Memory B cell (primary cell): ENCODE measurements around the gene CETN1.

Experiments
- ATAC-seq: fragments of 150-1000 bp; cut with Tn5 transposase; 2 replicates; pipeline ENCODE4 v1.10.0; 2021; ENCODE audit warnings: low read depth, mild to moderate bottlenecking, moderate library complexity
- DNase-seq, 2 donors: peaks; one replicate each; pipeline ENCODE4 v3.0.0; 2022; ENCODE audit warnings: low spot score in 2 of 2
- H3K27ac Mint-ChIP-seq: one replicate; pipeline ENCODE4 v1.8.0; 2022; ENCODE audit warnings: mild to moderate bottlenecking, moderate library complexity, mixed read lengths
- H3K27me3 Mint-ChIP-seq: one replicate; pipeline ENCODE4 v1.8.0; 2022; ENCODE audit warnings: mixed read lengths
- H3K36me3 Mint-ChIP-seq: one replicate; pipeline ENCODE4 v1.8.0; 2022; ENCODE audit warnings: mild to moderate bottlenecking, mixed read lengths
- H3K4me1 Mint-ChIP-seq: one replicate; pipeline ENCODE4 v1.8.0; 2022; ENCODE audit warnings: mixed read lengths
- H3K4me3 Mint-ChIP-seq: one replicate; pipeline ENCODE4 v1.8.0; 2022; ENCODE audit warnings: mild to moderate bottlenecking, moderate library complexity, mixed read lengths
- H3K9me3 Mint-ChIP-seq: one replicate; pipeline ENCODE4 v1.8.0; 2022; ENCODE audit warnings: mixed read lengths

Gene CETN1

DNA sequence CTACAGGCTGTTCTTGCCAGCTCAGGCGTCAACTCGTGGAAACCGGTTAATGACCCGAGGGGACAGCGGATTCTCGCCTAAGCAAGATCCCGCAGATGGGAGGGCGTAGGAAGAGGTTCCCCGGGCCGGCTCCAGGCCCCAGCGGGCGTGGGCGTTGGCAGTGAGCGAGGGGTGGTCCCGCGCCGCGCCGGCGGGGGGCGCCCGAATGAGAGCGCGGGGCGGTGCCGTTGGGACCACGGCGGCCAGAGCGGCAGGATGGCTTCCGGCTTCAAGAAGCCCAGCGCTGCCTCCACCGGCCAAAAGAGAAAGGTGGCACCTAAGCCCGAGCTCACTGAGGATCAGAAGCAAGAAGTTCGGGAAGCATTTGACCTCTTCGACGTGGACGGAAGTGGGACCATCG lies at the start of gene CETN1:
CETN1 (plus strand) TSS at position 227 of the 400 bp plus-strand sequence; CDS start at position 256, 29 bp downstream.
- DNase-seq (no peak), ATAC-seq (no peak)
- H3K36me3 Mint-ChIP-seq, result peaks cover 1% of the 10 kb centered on the region
- H3K4me1 Mint-ChIP-seq, result no peaks in the 10 kb centered on the region
- H3K27ac Mint-ChIP-seq, result no peak within 1 kb of the TSS
- peaks cover 4% of the 10 kb centered on the region for H3K9me3 Mint-ChIP-seq
- peaks cover 5% of the 10 kb centered on the region for H3K27me3 Mint-ChIP-seq
- H3K4me3 Mint-ChIP-seq, result no peak within 1 kb of the TSS

DNA sequence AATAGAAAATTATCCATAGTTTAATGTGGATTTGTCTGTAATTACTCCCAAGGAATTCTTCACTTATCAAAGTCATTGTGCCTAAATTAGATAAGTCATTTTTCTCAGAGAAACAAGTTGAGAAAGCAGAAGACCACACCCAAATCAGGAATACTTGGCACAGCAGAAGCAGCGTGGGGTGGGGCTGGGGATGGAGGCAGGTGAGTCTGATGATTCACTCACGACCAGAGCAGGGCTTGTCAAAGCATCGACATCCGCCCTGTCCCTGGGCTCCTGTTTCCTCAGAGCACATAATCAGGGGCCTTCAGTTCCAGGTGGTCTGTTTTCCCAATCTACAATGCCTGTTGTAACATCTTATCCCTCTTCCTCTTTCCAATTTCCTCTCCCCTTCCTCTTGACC lies 48.2 kb upstream of the CETN1 start:
- ATAC-seq, result no peak
- no peaks in the 10 kb centered on the region for H3K9me3 Mint-ChIP-seq
- DNase-seq, result no peak
- no peak overlapping the region for H3K27ac Mint-ChIP-seq
- no peak overlapping the region for H3K4me3 Mint-ChIP-seq
- H3K36me3 Mint-ChIP-seq, result no peaks in the 10 kb centered on the region
- no peaks in the 10 kb centered on the region for H3K4me1 Mint-ChIP-seq
- H3K27me3 Mint-ChIP-seq, result peaks cover 3% of the 10 kb centered on the region

DNA sequence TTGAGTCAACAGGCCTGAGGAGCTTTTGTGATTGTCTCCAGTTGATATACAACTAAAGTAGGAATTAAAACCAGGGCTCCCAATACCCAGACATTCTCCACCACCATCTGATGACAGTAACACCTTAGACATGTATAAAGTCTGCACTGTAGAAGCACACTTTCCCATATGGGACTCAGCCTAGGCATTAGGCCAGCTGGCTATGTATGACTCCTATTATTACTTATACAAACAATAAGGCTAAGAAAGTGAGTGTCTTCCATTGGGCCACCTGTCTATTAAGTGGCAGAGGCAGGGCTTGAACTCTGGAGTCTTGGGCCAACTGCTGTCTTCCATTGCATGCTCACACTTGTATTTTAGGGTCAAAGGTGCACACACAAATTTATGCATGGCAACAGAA lies 47.5 kb upstream of the CETN1 start:
- Mint-ChIP-seq H3K4me3 (no peak overlapping the region), H3K27me3 (peaks cover 3% of the 10 kb centered on the region), H3K36me3 (no peaks in the 10 kb centered on the region), H3K9me3 (no peaks in the 10 kb centered on the region), H3K27ac (no peak overlapping the region), H3K4me1 (no peaks in the 10 kb centered on the region)
- DNase-seq (no peak), ATAC-seq (no peak)

DNA sequence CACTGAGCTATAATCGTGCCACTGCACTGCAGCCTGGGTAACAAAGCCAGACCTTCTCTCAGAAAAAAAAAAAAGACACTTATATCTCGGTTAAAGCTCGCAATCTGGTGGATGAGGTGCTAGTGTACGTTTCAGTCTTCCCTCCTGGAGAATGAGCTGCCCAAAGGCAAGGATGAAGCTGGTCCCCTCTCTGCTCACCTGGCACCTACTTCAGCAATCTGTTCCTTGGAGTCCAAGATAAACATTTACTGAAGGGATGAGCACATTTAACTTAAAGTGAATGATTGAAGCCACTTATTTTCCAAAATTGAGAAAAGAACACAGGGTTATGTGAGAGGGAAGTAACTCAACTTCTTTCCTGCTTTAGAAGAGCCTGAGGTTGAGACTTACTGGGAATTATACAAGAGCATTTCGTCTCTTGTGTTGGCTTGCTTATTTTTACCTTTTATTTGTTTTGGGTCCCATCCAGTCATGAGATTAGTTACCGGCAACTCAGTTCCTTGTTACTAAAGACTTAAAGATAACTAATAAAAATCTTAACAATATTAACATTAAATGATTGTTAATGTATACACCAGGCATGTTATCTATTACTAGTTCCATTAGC lies 46.1 kb upstream of the CETN1 start:
- H3K4me1 Mint-ChIP-seq, result no peaks in the 10 kb centered on the region
- no peak for DNase-seq
- no peak overlapping the region for H3K4me3 Mint-ChIP-seq
- no peak overlapping the region for H3K27ac Mint-ChIP-seq
- peaks cover 3% of the 10 kb centered on the region for H3K27me3 Mint-ChIP-seq
- H3K36me3 Mint-ChIP-seq, result no peaks in the 10 kb centered on the region
- no peak for ATAC-seq
- no peaks in the 10 kb centered on the region for H3K9me3 Mint-ChIP-seq

DNA sequence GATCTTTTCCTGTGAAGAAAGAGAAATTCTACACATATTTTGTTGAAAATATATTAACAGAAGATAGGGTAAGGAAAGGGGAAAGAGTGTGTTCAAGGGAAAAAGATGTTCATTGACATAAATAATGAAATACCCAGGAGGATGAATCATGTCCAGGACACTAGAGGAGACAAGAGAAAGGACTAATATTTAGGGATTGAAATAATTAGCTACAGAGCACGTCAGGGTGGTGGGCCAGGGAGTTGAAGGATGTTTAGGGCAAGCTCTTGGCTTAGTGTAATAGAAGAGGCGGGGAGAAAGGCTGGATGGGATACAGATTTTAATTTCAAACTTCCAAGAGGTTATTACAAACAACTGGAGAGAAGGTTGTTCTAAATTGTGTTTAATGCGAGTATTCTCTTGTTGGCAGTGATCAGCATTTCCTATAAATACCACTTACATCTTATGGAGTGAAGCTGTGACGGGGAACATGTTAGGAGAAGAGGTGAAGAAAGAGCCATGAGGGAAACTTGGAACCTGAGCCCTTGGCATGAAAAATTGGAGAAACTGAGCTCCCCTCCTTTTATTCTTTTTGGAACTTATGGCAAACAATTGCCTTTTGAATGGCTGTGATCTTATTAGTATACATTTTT lies 36.6 kb upstream of the CETN1 start:
- H3K4me1 Mint-ChIP-seq, result no peaks in the 10 kb centered on the region
- no peaks in the 10 kb centered on the region for H3K27me3 Mint-ChIP-seq
- no peak for ATAC-seq
- no peak overlapping the region for H3K4me3 Mint-ChIP-seq
- DNase-seq, result no peak
- H3K27ac Mint-ChIP-seq, result no peak overlapping the region
- H3K36me3 Mint-ChIP-seq, result no peaks in the 10 kb centered on the region
- peaks cover 4% of the 10 kb centered on the region for H3K9me3 Mint-ChIP-seq

DNA sequence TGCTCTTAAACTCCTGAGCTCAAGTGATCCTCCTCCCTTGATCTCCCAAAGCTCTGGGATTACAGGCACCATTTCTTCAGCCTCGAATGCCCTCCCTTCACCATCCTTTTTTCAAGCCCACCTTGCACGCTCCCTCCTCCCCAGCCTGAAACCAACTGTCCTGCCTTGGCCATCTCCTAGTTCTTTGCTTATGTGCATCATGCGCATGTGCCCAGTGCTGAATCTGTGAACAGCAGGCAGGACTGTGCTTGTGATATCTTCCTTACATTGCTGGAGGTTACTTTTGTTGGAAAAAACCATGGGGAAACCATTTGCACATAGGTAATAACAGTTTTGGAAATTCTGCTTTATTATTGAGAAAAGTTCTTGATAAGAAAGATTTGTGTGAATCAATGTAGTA lies 30.2 kb upstream of the CETN1 start:
- no peak for ATAC-seq
- no peak overlapping the region for H3K4me3 Mint-ChIP-seq
- H3K27me3 Mint-ChIP-seq, result peaks cover 2% of the 10 kb centered on the region
- no peak overlapping the region for H3K27ac Mint-ChIP-seq
- DNase-seq, result no peak
- peaks cover 3% of the 10 kb centered on the region for H3K9me3 Mint-ChIP-seq
- no peaks in the 10 kb centered on the region for H3K4me1 Mint-ChIP-seq
- no peaks in the 10 kb centered on the region for H3K36me3 Mint-ChIP-seq

DNA sequence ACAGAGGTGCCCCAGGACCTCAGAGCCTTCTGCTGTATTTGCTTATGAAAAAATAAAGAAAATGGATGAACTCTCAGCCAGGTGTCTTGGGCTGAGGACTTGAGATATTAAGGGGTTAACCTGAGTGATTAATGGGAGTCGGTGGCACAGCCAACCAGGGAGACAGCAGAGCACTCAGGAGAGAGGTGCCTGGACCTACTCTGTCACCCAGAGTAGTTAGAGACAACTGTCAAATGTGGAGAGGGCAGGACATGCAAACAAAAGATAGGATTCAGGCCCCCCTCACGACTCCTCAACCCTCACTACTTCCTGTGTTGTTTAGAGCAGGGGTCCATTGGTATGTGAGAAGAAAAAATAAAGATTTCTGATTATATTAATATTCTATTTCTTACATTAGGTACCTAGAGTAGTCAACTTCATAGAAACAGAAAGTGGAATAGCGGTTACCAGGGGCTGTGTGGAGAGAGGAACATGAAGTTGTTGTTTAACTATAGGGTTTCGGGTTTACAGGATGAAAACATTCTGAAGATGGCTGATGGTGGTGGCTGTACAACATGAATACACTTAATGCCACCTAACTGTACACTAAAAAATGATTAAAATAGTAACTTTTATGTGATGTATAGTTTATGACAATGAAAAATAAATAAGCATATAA lies 28.6 kb upstream of the CETN1 start:
- H3K4me3 Mint-ChIP-seq, result no peak overlapping the region
- no peaks in the 10 kb centered on the region for H3K36me3 Mint-ChIP-seq
- H3K4me1 Mint-ChIP-seq, result no peaks in the 10 kb centered on the region
- no peak for DNase-seq
- peaks cover 2% of the 10 kb centered on the region for H3K27me3 Mint-ChIP-seq
- no peak for ATAC-seq
- no peak overlapping the region for H3K27ac Mint-ChIP-seq
- peaks cover 3% of the 10 kb centered on the region for H3K9me3 Mint-ChIP-seq

DNA sequence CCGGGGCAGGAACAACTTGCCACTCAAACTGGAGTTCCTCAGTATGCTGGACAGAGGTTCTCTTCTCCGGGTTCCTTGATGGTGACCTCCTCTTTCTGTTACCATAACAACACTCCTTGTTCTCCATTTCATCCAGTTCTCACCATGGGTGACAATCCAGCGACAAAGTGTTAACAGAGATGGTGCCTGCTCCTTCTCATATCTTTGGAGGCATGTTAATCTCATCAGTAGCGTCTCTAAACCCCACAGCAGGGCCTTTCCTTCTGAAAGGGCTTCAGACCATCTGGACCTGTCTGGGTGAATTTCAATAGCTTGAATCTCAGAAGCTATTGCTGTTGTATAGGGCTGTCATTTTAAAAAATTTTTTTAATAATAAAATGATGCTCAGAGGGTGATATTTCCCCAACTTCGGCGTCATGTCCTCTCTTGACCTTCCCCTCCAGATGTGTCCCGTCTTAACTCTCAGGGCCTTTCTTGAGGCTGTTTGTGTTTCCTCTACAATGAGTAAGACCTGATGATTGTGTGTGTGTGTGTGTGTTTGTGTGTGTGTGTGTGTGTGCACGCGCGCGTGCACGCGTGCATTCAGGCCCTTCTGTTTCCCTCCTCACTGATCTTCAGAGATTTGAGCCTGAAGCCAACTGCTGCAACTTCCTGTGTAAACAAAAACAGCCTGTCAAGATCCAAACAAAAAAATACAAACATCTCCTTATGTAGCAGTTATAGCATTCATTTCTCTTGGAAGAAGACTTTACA lies 24.3 kb upstream of the CETN1 start:
- Mint-ChIP-seq H3K4me3 (no peak overlapping the region), H3K4me1 (no peaks in the 10 kb centered on the region), H3K9me3 (no peaks in the 10 kb centered on the region), H3K27me3 (no peaks in the 10 kb centered on the region), H3K27ac (no peak overlapping the region), H3K36me3 (no peaks in the 10 kb centered on the region)
- ATAC-seq, result no peak
- no peak for DNase-seq

DNA sequence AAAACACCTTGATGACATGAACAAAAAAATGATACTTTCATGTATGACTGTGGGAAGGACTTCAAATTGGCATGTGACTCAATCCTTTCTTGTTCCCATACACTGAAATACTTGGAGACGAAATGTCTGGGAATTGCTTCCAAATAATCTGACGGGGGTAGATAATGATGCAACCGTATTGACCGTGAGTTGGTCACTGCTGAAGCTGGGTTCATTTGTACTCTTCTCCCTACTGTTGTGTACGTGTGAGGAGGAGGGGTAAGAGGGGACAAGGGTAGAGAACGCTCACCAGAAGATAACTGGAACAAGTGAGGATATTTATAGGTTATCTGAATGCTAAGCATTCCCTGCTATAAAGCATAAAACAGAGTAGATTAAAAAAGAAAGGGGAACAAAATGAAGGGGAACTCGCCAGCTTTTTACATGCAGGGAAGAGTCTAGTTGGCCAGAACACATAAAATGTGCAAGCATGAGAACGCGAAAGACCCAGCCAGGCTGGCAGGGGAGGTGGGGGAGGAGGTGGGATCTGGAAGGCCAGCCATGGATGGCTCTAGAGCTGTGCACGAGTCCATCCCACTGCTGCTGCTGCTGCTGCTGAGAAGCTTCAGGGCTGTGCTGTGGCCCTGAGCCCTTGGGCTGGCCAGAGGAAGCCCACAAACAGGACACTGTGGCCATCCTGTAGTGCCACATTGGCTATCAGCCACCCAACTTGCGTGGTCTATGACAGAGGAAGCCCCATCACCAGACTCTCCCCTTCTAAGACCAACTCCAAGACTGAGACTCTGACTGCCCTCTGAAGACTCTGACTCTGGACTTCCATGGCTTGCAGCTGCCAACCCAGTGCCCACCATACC lies 15.2 kb upstream of the CETN1 start:
- Mint-ChIP-seq H3K36me3 (no peaks in the 10 kb centered on the region), H3K9me3 (no peaks in the 10 kb centered on the region), H3K27me3 (peaks cover 2% of the 10 kb centered on the region), H3K4me1 (no peaks in the 10 kb centered on the region), H3K27ac (no peak overlapping the region), H3K4me3 (no peak overlapping the region)
- ATAC-seq, result no peak
- DNase-seq, result no peak

DNA sequence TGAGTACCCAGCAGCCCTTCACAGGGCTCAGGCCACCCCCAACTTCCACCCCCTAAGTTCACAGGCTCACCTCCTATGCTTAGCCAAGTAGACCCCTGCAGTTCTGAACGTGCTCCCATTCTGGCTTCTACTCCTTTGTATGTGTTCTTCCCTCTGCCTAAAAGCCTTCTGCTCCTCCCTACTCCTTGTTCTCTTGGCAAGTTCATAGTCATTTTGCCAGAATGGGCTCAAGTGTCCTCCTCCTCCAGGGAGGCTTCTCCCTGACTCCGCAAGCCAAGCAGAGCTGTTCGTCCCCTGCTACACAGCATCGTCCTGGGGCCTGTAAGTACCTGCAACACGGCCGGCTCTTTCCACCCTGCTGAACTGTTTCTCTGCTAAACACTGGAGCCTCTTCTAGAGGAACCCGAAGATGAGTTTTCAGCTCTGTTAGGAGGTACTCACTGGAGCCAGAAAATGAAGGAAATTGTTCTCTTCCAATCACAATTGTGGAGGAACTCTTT lies 14.6 kb upstream of the CETN1 start:
- Mint-ChIP-seq H3K36me3 (no peaks in the 10 kb centered on the region), H3K9me3 (no peaks in the 10 kb centered on the region), H3K27me3 (peaks cover 2% of the 10 kb centered on the region), H3K27ac (no peak overlapping the region), H3K4me1 (no peaks in the 10 kb centered on the region), H3K4me3 (no peak overlapping the region)
- no peak for ATAC-seq
- no peak for DNase-seq

DNA sequence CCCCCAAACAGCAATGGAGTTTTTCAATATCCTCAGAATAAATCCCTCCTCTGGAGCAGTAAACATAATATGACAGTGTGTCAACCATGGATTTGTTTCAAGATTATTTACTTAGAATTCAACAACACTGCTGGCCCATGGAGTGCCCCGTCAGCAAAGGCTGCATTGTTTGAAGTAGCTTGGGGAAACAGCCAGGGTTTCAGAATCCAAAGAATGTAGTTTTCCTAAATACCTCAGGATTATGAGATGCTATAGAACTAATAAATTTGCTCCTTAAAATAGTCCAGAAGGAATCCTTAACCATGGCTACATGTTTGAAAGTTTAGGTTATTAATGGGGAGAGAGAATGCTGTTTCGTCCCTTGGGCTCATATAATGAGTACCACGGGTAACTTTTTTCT lies 13.1 kb upstream of the CETN1 start:
- Mint-ChIP-seq H3K27ac (no peak overlapping the region), H3K4me1 (no peaks in the 10 kb centered on the region), H3K9me3 (no peaks in the 10 kb centered on the region), H3K27me3 (peaks cover 2% of the 10 kb centered on the region), H3K36me3 (no peaks in the 10 kb centered on the region), H3K4me3 (no peak overlapping the region)
- DNase-seq (no peak), ATAC-seq (no peak)

DNA sequence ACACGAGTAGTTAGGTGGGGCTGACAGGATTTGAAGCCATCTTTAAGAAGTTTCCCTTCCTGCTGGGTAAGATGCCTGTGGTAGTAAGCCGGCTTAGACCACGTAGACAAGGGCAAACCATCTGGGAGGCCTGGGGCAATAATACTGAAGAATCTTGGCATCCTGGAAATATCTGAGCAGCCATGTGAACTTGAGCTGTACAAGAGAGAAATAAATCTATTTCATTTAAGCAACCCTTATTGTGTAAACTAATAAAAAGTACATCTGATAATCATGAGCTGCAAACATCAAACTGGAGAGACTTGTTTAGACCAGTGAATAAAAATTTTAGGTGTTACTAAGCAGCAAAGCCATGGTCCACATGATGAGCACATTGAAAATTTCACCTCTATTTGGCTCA lies 11.4 kb upstream of the CETN1 start:
- H3K4me1 Mint-ChIP-seq, result no peaks in the 10 kb centered on the region
- H3K36me3 Mint-ChIP-seq, result no peaks in the 10 kb centered on the region
- ATAC-seq (no peak), DNase-seq (no peak)
- H3K27ac Mint-ChIP-seq, result no peak overlapping the region
- peaks cover 2% of the 10 kb centered on the region for H3K27me3 Mint-ChIP-seq
- no peak overlapping the region for H3K4me3 Mint-ChIP-seq
- no peaks in the 10 kb centered on the region for H3K9me3 Mint-ChIP-seq

DNA sequence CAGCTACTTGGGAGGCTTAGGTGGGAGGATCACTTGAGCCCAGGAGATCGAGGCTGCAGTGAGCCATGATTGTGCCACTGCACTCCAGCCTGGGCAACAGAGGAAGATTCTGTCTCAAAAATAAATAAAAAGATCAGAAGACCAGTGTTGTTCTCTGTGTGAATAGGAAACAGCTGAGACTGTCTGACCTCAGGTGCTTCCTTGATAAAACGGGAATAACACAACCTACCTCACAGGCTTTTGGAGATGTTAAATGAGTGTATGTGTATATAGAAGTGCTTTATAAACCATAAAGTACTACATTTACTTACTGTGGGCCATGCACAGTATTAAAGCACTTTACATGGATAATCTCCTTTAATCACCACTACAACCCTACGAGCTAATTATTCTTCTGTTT lies 9.9 kb upstream of the CETN1 start:
- no peaks in the 10 kb centered on the region for H3K9me3 Mint-ChIP-seq
- no peak overlapping the region for H3K27ac Mint-ChIP-seq
- no peak overlapping the region for H3K4me3 Mint-ChIP-seq
- H3K27me3 Mint-ChIP-seq, result peaks cover 2% of the 10 kb centered on the region
- no peaks in the 10 kb centered on the region for H3K4me1 Mint-ChIP-seq
- ATAC-seq (no peak), DNase-seq (no peak)
- no peaks in the 10 kb centered on the region for H3K36me3 Mint-ChIP-seq
